MCF 10A (cell line): ENCODE measurements around the gene ARL13B. TPM values are rescaled to one million over a fixed set of nuclear protein-coding genes. Genes with fewer than 3 reads are reported as not detected.

Source experiments
- BruUV-seq: library from RNA; stranded (reverse); fragments of 400-500 nt; replicated peaks from 2 replicates; lab custom pipeline; 2021; lab: Mats Ljungman, UMichigan
- CTCF ChIA-PET: fragments of 300-600 bp; sonication (Branson Sonifier 250); formaldehyde crosslinking; extraction: SDS; loops from one replicate; lab custom pipeline; 2021; ENCODE audit warnings: antibody characterized with exemption, inconsistent platforms; lab: Yijun Ruan, JAX
- POLR2A ChIA-PET: fragments of 300-600, 350-650 bp; sonication (Branson Sonifier 250); formaldehyde crosslinking; extraction: SDS; loops from one replicate; lab custom pipeline; 2020; ENCODE audit warnings: antibody characterized with exemption, inconsistent platforms; lab: Yijun Ruan, JAX
- DNase-seq: peaks from one replicate; pipeline ENCODE4 v3.0.0-alpha.2; 2018; ENCODE audit not compliant: unreplicated experiment
- H3K27ac Mint-ChIP-seq: one replicate; pipeline ENCODE4 v1.8.0; 2022; ENCODE audit warnings: mild to moderate bottlenecking, low read depth, mixed read lengths; ENCODE audit not compliant: unreplicated experiment
- H3K27me3 Mint-ChIP-seq: one replicate; pipeline ENCODE4 v1.8.0; 2022; ENCODE audit warnings: mixed read lengths; ENCODE audit not compliant: insufficient read depth, unreplicated experiment
- H3K36me3 Mint-ChIP-seq: one replicate; pipeline ENCODE4 v1.8.0; 2022; ENCODE audit warnings: mild to moderate bottlenecking, moderate library complexity, mixed read lengths; ENCODE audit not compliant: insufficient read depth, unreplicated experiment
- H3K4me1 Mint-ChIP-seq: one replicate; pipeline ENCODE4 v1.8.0; 2022; ENCODE audit warnings: mixed read lengths; ENCODE audit not compliant: insufficient read depth, unreplicated experiment
- H3K4me3 Mint-ChIP-seq: one replicate; pipeline ENCODE4 v1.8.0; 2022; ENCODE audit warnings: mild to moderate bottlenecking, moderate library complexity, mixed read lengths; ENCODE audit not compliant: unreplicated experiment
- H3K9me3 Mint-ChIP-seq: one replicate; pipeline ENCODE4 v1.8.0; 2022; ENCODE audit warnings: mixed read lengths; ENCODE audit not compliant: unreplicated experiment
- intact Hi-C: fragments of 100-400 bp; cut with micrococcal nuclease; formaldehyde crosslinking; loops from 2 replicates; pipeline ENCODE4 v1.14.1; 2022
- total RNA-seq: library from RNA; stranded (reverse); gene quantifications from 2 replicates; pipeline ENCODE4 v1.2.3, GENCODE V29; 2022
- TF ChIP-seq, protein P1 (sequence below): fragments of 200-600 bp; IDR thresholded peaks from one replicate; pipeline ENCODE4 v1.8.0; 2022; ENCODE audit warnings: antibody characterized with exemption, mild to moderate bottlenecking; ENCODE audit not compliant: unreplicated experiment

The ARL13B gene
- total RNA-seq, 1 experiment from 2014 or later, result 22.0 TPM

DNA sequence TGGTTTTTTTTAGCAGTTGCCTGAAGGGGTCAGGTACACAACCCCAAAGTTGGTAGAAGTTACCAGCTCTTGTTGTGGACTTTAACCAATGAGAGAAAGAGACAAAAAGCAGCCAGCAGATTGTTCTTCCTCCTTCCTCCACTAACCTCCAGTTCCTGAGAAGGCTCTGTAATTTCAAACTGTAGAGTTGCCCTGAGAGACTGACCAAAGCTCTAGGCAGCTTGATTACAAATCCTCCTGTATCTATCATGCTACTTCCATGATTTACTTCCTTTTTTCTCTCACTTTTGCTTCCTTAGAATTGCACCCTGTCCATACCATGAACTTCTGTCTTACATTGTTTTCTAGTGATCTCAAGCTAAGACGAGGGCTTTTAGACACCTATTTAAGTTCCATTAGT lies 112.1 kb downstream of the ARL13B start:
- ChIA-PET POLR2A (no interaction called here), CTCF (interaction anchor here (0.9 kb wide), 1 partner anchor 21 kb away, joined by 3 read pairs; no protein-coding TSS in a partner anchor)
- H3K4me1 Mint-ChIP-seq, result no peaks in the 10 kb centered on the region
- no TSS peak for BruUV-seq
- no peak for DNase-seq
- TF ChIP-seq, protein P1, sequence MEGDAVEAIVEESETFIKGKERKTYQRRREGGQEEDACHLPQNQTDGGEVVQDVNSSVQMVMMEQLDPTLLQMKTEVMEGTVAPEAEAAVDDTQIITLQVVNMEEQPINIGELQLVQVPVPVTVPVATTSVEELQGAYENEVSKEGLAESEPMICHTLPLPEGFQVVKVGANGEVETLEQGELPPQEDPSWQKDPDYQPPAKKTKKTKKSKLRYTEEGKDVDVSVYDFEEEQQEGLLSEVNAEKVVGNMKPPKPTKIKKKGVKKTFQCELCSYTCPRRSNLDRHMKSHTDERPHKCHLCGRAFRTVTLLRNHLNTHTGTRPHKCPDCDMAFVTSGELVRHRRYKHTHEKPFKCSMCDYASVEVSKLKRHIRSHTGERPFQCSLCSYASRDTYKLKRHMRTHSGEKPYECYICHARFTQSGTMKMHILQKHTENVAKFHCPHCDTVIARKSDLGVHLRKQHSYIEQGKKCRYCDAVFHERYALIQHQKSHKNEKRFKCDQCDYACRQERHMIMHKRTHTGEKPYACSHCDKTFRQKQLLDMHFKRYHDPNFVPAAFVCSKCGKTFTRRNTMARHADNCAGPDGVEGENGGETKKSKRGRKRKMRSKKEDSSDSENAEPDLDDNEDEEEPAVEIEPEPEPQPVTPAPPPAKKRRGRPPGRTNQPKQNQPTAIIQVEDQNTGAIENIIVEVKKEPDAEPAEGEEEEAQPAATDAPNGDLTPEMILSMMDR, result no peak
- intact Hi-C loops, result no loop called here
- H3K9me3 Mint-ChIP-seq, result no peaks in the 10 kb centered on the region
- peaks cover 41% of the 10 kb centered on the region for H3K36me3 Mint-ChIP-seq
- no peak overlapping the region for H3K4me3 Mint-ChIP-seq
- no peaks in the 10 kb centered on the region for H3K27me3 Mint-ChIP-seq
- no peak overlapping the region for H3K27ac Mint-ChIP-seq

DNA sequence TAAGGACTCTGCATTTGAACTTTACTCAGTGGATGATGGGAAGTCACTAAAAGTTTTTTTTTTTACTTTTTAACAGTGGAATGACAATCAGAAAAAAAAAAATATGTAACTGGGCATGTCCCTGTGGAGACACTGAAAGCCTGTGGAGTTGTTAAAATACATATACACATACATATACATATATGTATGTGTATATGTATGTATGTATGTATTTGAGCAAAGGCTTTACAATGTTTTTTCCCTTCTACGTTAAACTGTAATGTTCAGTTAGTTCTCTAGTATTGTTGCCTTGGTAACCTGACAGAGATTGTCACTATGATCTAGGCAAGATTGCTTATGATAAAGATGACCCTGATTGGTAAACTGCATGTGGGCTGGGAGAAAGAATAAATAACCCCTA lies 113.2 kb downstream of the ARL13B start:
- Mint-ChIP-seq H3K27me3 (no peaks in the 10 kb centered on the region), H3K4me1 (no peaks in the 10 kb centered on the region), H3K9me3 (no peaks in the 10 kb centered on the region), H3K4me3 (no peak overlapping the region), H3K27ac (no peak overlapping the region), H3K36me3 (peaks cover 42% of the 10 kb centered on the region)
- intact Hi-C loops, result no loop called here
- ChIA-PET POLR2A (no interaction called here), CTCF (no interaction called here)
- no peak for DNase-seq
- TF ChIP-seq, protein P1, result no peak
- BruUV-seq, result no TSS peak

DNA sequence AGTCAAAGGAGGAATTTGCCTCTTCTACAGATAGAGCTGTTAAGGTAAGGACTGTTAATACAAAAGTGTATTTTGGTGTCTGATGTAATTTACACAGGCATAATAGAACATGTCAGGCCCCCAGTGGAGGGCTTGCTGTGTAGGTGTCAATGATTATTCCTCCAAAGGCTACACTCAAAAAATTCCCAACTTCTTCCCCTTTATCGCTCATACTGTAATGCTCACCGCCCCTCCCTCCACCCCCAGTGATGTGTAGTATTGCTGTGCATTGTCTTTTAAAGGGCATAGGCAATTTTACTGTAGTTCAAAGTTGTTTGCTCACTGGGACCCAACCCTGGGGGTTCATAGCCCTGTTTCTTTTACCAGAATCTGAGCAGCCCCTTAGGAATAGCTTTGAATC lies 115.2 kb downstream of the ARL13B start:
- ChIA-PET CTCF (interaction anchor here (0.6 to 1.6 kb wide), 5 partner anchors 9 to 149 kb away, joined by 3 to 4 read pairs (median 4); no protein-coding TSS in a partner anchor), POLR2A (no interaction called here)
- Mint-ChIP-seq H3K27me3 (no peaks in the 10 kb centered on the region), H3K4me3 (no peak overlapping the region), H3K27ac (no peak overlapping the region), H3K36me3 (peaks cover 50% of the 10 kb centered on the region), H3K4me1 (no peaks in the 10 kb centered on the region), H3K9me3 (no peaks in the 10 kb centered on the region)
- BruUV-seq, result no TSS peak
- intact Hi-C loops, result no loop called here
- DNase-seq, result no peak
- TF ChIP-seq, protein P1, result no peak

DNA sequence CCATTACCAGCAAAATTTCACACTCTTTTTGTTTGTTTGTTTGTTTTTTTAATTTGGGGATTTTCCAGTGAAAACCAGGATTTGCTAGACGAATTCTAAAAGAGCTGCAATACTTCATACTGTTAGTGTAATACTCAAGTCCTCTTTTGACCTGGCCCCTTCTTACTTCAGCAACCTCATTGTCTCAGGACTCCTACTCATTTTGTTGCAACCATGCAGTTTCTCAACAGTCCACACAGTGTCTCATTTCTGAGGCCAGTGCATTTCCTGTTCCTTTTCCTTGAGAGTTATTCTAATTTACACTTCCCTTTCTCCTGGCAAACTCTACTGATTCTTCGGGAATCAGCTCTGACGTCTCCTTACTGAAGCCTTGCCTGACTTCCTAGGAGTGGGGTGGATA lies 118.5 kb downstream of the ARL13B start:
- no TSS peak for BruUV-seq
- CTCF ChIA-PET, result interaction anchor here (1.6 kb wide), 1 partner anchor 9 kb away, joined by 3 read pairs; no protein-coding TSS in a partner anchor
- DNase-seq, result peak; percentile 22
- Mint-ChIP-seq H3K27ac (peak overlapping the region; percentile 0), H3K27me3 (no peaks in the 10 kb centered on the region), H3K4me3 (no peak overlapping the region), H3K36me3 (peaks cover 46% of the 10 kb centered on the region), H3K4me1 (no peaks in the 10 kb centered on the region), H3K9me3 (no peaks in the 10 kb centered on the region)
- intact Hi-C loops, result no loop called here
- POLR2A ChIA-PET, result interaction anchor here (0.6 kb wide), 1 partner anchor 153 kb away, joined by 3 read pairs; no protein-coding TSS in a partner anchor
- TF ChIP-seq, protein P1, result no peak
